HG02840 (cell line): ENCODE data around the gene FSTL5.

ENCODE experiments used
- ATAC-seq: cut with Tn5 transposase; IDR thresholded peaks from one replicate; pipeline ENCODE4 v1.9.1; 2021; ENCODE audit warnings: mild to moderate bottlenecking, moderate library complexity, moderate number of reproducible peaks; ENCODE audit not compliant: unreplicated experiment, low FRiP score

FSTL5 gene

GRCh38 chr4:161949946-161950725 lies 213.7 kb downstream of the FSTL5 start:
- no peak for ATAC-seq

GRCh38 chr4:161948026-161948770 lies 215.6 kb downstream of the FSTL5 start:
- ATAC-seq = no peak

- ATAC-seq = no peak
Measured at GRCh38 chr4:161937596-161937995, 226.2 kb downstream of the FSTL5 start.

GRCh38 chr4:161936625-161937550 lies 226.9 kb downstream of the FSTL5 start:
- ATAC-seq = no peak

- no peak for ATAC-seq
Measured at GRCh38 chr4:161931089-161931488, 232.7 kb downstream of the FSTL5 start.

GRCh38 chr4:161929956-161930355 lies 233.8 kb downstream of the FSTL5 start:
- no peak for ATAC-seq

- no peak for ATAC-seq
Measured at GRCh38 chr4:161926033-161926828, 237.6 kb downstream of the FSTL5 start.

- ATAC-seq = no peak
Measured at GRCh38 chr4:161920304-161921052, 243.3 kb downstream of the FSTL5 start.

- ATAC-seq = no peak
Measured at GRCh38 chr4:161919442-161920220, 244.2 kb downstream of the FSTL5 start.

GRCh38 chr4:161916035-161916434 lies 247.8 kb downstream of the FSTL5 start:
- ATAC-seq = no peak

- no peak for ATAC-seq
Measured at GRCh38 chr4:161907590-161907955, 256.2 kb downstream of the FSTL5 start.

GRCh38 chr4:161906836-161907589 lies 256.8 kb downstream of the FSTL5 start:
- no peak for ATAC-seq

GRCh38 chr4:161900110-161900509 lies 263.7 kb downstream of the FSTL5 start:
- ATAC-seq = no peak

- ATAC-seq = no peak
Measured at GRCh38 chr4:161894493-161895167, 269.2 kb downstream of the FSTL5 start.

- ATAC-seq = no peak
Measured at GRCh38 chr4:161894014-161894413, 269.8 kb downstream of the FSTL5 start.

- no peak for ATAC-seq
Measured at GRCh38 chr4:161893566-161893965, 270.2 kb downstream of the FSTL5 start.

- no peak for ATAC-seq
Measured at GRCh38 chr4:161892951-161893350, 270.8 kb downstream of the FSTL5 start.
